Measurements from ENCODE around the gene NABP1. TPM values are rescaled to one million over a fixed set of nuclear protein-coding genes. Genes with fewer than 3 reads are reported as not detected.

Gene NABP1
- total RNA-seq, 4 donors from 2014 or later = 13.8 to 50.3 (median 23.9) TPM

DNA sequence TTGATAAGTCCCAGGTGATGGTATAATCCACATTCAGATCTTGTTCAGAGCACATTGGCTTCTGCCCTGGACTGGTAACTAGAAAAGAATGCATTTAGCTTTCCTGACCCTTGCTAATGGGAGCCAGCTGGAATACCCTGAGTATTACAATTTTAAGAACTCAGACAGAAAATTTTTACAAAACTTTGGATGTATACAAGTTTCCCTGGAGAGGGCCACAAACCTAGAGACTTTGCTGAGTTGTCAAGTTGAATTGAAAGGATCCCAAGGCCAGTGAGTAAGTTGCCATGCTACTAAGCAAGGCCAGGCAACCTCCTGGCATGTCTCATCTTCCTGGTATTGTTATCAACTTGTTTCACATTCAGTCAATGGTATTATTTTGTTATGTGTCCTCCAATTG is 20.0 kb upstream of the NABP1 start:
- no peak overlapping the region for H3K4me3 ChIP-seq
- no peaks in the 10 kb centered on the region for H3K27me3 ChIP-seq
- no peak for TF ChIP-seq POLR2A (IDR thresholded peaks at IDR 0.05)
- TF ChIP-seq, protein P1, sequence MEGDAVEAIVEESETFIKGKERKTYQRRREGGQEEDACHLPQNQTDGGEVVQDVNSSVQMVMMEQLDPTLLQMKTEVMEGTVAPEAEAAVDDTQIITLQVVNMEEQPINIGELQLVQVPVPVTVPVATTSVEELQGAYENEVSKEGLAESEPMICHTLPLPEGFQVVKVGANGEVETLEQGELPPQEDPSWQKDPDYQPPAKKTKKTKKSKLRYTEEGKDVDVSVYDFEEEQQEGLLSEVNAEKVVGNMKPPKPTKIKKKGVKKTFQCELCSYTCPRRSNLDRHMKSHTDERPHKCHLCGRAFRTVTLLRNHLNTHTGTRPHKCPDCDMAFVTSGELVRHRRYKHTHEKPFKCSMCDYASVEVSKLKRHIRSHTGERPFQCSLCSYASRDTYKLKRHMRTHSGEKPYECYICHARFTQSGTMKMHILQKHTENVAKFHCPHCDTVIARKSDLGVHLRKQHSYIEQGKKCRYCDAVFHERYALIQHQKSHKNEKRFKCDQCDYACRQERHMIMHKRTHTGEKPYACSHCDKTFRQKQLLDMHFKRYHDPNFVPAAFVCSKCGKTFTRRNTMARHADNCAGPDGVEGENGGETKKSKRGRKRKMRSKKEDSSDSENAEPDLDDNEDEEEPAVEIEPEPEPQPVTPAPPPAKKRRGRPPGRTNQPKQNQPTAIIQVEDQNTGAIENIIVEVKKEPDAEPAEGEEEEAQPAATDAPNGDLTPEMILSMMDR (IDR thresholded peaks at IDR 0.05) = no peak
- H3K36me3 ChIP-seq = no peaks in the 10 kb centered on the region
- peaks cover 0 to 15% (median 4%) of the 10 kb centered on the region in 3 donors for H3K4me1 ChIP-seq
- intact Hi-C loops (cut with DNase I) = no loop called here
- H3K27ac ChIP-seq = peak overlapping the region in 2 of 4 donors; percentile 2 to 21
- no peak for DNase-seq
- H3K9me3 ChIP-seq = no peaks in the 10 kb centered on the region

DNA sequence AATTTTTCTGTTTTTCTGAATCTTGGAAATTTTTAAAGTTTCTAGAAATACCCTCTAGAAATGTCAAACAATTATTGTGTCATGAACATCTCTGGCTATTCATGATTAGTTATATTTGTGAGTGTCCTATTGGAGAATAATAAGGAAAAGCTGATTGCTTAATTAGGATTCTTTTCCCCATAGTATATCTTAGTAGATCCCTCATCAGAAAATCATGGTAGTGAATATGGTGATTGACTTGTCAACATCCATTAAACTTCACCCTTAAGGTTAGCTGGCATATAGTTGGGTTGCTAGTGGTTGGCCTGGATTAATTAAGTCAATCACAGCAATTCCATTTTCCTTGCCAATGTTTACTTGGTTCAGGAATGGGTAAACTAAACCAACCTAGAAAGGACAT is 18.7 kb upstream of the NABP1 start:
- TF ChIP-seq, protein P1 (IDR thresholded peaks at IDR 0.05) = no peak
- no peak for TF ChIP-seq POLR2A (IDR thresholded peaks at IDR 0.05)
- peaks cover 0 to 15% (median 4%) of the 10 kb centered on the region in 3 donors for H3K4me1 ChIP-seq
- no peak overlapping the region for H3K4me3 ChIP-seq
- DNase-seq = no peak
- H3K27me3 ChIP-seq = no peaks in the 10 kb centered on the region
- no peak overlapping the region for H3K27ac ChIP-seq
- no peaks in the 10 kb centered on the region for H3K36me3 ChIP-seq
- intact Hi-C loops (cut with DNase I) = no loop called here
- H3K9me3 ChIP-seq = no peaks in the 10 kb centered on the region

DNA sequence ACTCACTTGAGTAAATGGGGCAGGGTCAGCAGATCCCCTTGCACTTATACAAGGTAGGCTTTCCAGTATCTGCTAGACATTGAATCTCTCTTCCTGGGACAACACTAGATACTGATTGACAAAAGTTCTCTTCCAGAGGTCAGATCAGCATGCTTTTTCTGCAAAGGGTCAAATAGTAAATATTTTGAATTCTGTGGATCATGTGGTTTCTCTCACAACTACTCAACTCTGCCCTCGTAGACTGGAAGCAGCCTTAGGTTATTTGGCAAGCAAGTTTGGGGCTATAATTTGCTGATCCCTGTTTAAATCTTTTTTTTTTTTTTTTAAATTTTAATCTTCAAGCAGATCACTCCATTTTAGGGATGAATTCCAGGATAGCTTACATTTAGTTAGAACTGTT is 17.4 kb upstream of the NABP1 start:
- no peak overlapping the region for H3K27ac ChIP-seq
- intact Hi-C loops (cut with DNase I) = no loop called here
- no peaks in the 10 kb centered on the region for H3K36me3 ChIP-seq
- H3K4me3 ChIP-seq = no peak overlapping the region
- DNase-seq = no peak
- no peaks in the 10 kb centered on the region for H3K27me3 ChIP-seq
- WGBS, 2 donors = 21 to 43% methylated on average over 1 of the region's 1 CpG
- TF ChIP-seq POLR2A (IDR thresholded peaks at IDR 0.05) = no peak
- TF ChIP-seq, protein P1 (IDR thresholded peaks at IDR 0.05) = no peak
- H3K4me1 ChIP-seq = peaks cover 0 to 15% (median 4%) of the 10 kb centered on the region in 3 donors
- no peaks in the 10 kb centered on the region for H3K9me3 ChIP-seq

DNA sequence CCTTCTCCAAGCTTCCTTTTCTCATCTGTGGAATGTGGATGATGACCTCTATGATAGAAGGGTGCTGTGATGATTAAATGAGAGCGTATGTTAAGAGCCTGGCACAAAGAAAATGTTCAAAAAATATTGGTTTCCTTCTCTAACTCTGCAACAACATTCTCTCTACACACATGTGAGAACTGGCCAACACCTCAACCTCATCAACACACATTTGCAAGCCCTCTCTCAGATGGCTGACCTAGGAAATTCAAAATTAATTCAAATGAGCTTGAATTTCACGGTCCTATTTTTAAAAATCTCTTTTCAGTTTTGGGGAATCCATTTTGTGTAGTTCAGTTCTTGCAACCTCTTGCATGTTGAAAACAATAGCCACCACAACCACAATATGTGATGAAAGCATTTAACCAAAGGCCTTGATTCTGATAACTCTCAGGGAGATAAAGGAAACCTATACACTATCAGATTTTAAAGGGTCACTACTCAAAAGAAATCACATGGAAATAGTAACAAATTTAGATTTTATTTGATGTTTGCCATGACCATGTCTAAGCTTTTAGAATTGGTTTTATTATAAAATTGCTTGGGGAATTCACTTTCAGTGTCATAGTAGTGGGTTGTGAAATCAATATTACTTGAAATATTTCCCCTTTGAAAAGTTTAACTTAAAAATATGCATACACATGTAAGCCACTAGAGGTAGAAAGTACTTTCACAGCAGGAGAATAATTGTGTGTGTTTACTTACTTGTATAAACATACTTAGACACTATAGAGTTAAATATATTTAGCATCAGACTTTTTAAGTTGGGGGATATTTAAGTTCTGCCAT is 16.6 kb upstream of the NABP1 start:
- no peak for TF ChIP-seq POLR2A (IDR thresholded peaks at IDR 0.05)
- TF ChIP-seq, protein P1 (IDR thresholded peaks at IDR 0.05) = no peak
- intact Hi-C loops (cut with DNase I) = no loop called here
- WGBS, 2 donors = 75 to 93% methylated on average over 2 of the region's 2 CpGs
- H3K9me3 ChIP-seq = no peaks in the 10 kb centered on the region
- no peaks in the 10 kb centered on the region for H3K36me3 ChIP-seq
- DNase-seq = no peak
- peaks cover 0 to 15% (median 2%) of the 10 kb centered on the region in 3 donors for H3K4me1 ChIP-seq
- no peak overlapping the region for H3K4me3 ChIP-seq
- H3K27ac ChIP-seq = no peak overlapping the region
- H3K27me3 ChIP-seq = no peaks in the 10 kb centered on the region

DNA sequence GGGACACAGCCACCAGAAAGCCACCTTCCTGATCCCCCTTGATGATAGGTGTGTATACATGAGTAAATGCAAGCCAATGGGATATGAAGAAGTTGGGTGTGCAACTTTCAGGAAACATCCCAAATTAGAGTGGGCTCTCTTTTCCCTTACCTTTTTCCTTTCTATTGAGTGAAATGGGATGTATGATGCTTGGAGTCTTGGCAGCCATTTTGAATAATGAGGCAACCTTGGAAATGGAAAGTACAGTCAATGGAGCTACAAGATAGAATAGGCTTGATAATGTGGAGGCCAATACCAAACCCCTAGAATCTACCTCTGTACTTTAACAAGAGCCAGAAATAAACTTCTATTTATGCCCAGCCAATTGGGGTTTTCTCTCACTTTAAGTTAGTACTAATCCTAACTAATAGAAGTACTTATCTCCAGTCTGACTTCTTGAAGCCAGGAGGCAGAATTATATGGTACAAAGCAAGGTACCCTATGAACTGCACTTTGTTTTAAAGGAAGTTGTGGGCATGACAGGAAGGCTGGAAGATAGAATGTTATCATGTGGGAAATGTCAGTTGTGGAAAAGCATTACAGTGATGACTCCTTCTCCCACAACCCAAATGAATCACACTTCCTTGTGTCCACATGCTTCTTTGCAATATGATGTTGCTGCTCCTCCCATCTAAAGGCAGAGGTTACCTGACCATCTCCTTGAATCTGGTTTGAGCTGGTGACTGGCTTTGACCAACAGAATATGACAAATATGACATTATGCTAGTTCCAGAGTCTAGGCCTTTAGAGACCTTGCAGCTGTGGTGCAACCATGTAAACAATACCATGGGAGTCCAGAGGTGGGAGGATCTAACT is 12.9 kb upstream of the NABP1 start:
- intact Hi-C loops (cut with DNase I) = no loop called here
- Histone ChIP-seq H3K27ac (no peak overlapping the region), H3K4me3 (no peak overlapping the region), H3K36me3 (no peaks in the 10 kb centered on the region), H3K4me1 (no peaks in the 10 kb centered on the region), H3K27me3 (no peaks in the 10 kb centered on the region), H3K9me3 (no peaks in the 10 kb centered on the region)
- TF ChIP-seq POLR2A (IDR thresholded peaks at IDR 0.05) = no peak
- TF ChIP-seq, protein P1 (IDR thresholded peaks at IDR 0.05) = no peak
- DNase-seq = no peak

Measured in esophagus squamous epithelium (tissue), 5 donors.